Right forelimb (tissue), 1 donor: ENCODE results near the gene UGT2B11.
"Not testable (repeated sequence)": the region's sequence is repeated elsewhere in the genome, so short reads cannot be mapped to it uniquely, and the experiment has no call there.

ENCODE experiments used
- DNase-seq: peaks from one replicate; pipeline ENCODE4 v3.0.0-alpha.2; 2018

Gene UGT2B11

DNA sequence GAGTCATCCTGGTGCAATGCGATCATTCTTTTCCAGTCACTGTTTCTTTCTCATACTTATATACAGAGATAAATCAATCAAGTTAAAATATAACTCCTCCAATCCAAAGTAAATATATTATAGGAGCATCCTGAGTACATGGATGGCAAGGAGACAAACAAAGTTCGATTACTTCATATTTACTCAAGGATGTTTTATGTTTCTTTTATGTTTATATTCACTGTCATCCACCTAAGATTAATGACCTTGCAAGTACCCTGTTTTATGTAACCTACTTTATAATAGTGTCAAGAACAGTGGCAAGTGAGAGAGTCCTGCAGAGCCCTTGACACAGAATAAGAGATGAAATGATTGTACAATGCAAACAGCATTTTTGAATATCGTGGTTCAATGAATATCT lies at the start of gene UGT2B11:
TSS of gene UGT2B11 (minus strand) at position 33 of the 400 bp plus-strand sequence. CDS start at position 7, 26 bp downstream.
- no peak for DNase-seq

DNA sequence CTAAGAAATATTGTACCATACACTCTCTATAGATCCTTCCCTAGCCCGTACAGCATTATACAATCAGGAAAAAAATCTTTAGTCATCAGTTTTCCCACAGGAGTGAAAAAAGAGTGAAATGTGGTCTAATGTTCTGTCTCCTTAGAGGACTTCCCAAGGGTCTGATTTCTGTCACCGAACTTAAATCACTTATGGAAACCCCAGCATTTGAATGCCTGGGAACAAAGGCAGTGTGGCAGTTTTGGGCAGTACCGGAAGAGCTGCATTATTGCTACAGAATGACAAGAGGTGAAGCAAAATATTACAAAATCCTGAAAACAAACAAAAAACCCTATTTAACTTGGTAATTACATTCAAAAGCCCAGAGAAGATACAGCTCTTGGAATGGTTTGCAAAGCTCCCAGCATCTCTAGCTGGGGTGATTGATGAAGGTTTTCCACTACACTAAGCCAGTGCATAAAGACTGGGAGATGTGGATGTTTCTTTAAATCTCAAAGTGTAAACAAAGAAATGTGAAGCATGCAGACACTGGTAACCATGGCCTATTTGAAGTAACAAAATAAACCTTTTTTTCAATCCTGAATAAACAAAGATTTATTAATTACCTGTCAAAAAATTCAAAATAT lies 38.7 kb upstream of the UGT2B11 start:
- not testable (repeated sequence) for DNase-seq

DNA sequence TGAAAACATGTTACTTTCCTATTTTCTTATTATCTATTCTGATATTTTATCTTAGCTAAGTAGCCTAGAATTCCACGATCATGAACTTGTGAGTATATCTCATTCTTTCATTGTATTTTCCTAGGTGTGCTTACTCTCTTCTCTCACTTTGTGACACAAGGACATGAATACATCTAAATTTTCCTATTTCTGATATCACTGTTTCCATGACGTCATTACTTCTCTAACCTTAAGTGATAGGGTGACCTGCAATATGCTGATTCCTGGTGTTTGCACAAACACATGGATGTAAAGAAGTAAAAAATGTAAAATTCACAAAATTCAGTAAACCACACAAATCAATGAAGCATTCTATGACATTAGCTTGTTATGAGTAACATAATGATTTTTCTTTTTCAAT lies 36.3 kb upstream of the UGT2B11 start:
- not testable (repeated sequence) for DNase-seq

GRCh38 chr4:69242562-69243240 lies 28.2 kb upstream of the UGT2B11 start:
- DNase-seq, result not testable (repeated sequence)

- DNase-seq, result not testable (repeated sequence)
These were observed 27.2 kb upstream of the UGT2B11 start for GRCh38 chr4:69241746-69242145.

- not testable (repeated sequence) for DNase-seq
These were observed 26.2 kb upstream of the UGT2B11 start for GRCh38 chr4:69240787-69241186.

DNA sequence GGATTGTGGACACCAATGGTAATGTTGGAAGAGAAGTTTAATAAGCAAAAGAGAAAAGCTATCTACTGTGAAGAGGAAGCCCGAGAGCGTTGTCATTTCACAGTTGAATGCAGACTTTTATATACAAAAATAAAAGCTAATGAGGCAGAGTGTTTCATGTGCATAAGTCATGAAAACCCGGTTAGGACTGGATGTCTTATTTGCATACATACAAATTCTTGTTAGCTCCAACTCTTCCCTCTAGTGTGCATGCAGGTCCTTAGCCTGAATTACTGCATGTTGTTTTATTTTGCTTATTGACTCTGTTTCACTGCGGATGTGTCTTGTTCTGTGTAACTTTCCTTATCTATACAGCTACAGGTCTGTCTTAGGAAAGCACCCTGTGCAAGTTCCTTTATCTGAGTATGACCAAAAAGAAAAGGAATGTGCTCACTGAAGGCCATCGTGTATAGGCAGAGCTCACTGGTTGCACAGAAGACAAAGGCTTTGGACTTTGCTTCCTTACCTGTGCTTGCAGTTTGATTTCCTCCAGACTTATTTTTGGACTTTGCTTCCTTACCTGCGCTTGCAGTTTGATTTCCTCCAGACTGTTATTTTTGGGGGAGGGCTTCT lies 25.1 kb upstream of the UGT2B11 start:
- no peak for DNase-seq

GRCh38 chr4:69239092-69239491 lies 24.5 kb upstream of the UGT2B11 start:
- DNase-seq, result no peak

GRCh38 chr4:69224891-69225290 lies 10.3 kb upstream of the UGT2B11 start:
- no peak for DNase-seq

DNA sequence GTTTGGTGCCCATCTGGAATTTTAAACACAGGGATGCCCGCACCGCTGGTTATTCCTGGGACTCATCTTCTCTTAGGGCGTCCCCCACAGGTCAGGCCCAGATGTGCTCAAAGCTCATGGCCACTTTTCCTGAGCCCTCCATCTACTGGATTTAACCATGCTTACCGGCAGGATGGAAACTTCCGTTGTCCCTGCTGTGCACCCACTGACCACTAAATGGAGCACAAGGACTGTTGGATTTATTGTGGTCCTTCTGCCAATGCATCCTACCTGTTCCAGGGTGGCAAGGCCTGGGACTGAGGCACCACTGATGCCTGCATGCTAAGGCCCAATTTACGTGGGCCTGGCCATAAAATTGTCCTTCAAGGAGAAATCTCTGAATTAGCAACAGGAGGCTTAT lies 8.7 kb upstream of the UGT2B11 start:
- DNase-seq, result not testable (repeated sequence)

DNA sequence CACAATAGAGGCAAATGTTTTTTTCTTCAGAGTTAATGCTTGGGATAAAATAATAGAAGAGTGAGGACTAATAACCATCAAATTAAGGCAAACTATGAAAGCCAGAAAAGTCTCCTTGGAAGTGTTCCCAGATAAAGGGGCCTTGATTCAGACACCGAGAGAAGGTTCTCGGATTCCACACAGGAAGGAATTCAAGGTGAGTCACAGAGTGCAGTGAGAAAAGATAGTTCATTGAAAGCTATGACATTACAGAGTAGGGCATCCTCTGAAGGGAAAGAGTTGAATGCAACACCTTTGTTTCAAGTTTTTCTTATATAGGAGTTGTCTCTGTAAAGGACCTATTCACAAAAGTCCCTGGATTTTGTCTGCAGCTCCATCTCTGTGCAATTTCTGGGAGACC lies 3.9 kb upstream of the UGT2B11 start:
- not testable (repeated sequence) for DNase-seq

- DNase-seq, result no peak
These were observed 3.6 kb downstream of the UGT2B11 start for GRCh38 chr4:69210911-69211310.

GRCh38 chr4:69198506-69198905 lies 16.0 kb downstream of the UGT2B11 start:
- DNase-seq, result not testable (repeated sequence)

- no peak for DNase-seq
These were observed 18.2 kb downstream of the UGT2B11 start for GRCh38 chr4:69196209-69196965.

GRCh38 chr4:69194166-69194565 lies 20.4 kb downstream of the UGT2B11 start:
- DNase-seq, result no peak

DNA sequence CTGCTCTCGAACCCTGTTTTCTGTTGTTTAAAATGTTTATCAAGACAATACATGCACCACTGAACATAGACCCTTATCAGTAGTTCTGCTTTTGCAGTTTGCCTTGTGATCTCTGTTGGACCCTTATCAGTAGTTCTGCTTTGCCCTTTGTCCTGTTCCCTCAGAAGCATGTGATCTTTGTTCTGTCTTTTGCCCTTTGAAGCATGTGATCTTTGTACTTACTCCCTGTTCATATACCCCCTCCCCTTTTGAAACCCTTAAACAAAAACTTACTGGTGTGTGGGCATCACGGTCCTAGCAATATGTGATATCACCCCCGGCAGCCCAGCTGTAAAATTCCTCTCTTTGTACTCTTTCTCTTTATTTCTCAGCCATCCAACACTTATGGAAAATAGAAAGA lies 22.6 kb downstream of the UGT2B11 start:
- not testable (repeated sequence) for DNase-seq

DNA sequence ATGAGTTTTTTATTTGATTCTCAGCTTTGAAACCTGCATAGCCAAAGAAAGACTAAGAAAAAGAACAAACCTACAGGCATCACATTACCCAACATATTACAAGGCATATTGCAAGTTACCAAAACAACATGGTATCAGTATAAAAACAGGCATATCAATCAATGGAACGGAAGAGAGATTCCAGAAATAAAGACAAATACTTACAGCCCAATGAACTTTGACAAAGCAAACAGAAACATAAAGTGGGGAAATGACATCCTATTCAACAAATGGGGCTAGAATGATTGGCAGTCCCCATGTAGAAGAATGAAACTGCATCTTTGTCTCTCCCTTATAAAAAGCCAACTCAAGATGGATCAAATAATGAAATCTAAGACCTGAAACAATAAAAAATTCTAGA lies 23.9 kb downstream of the UGT2B11 start:
- DNase-seq, result not testable (repeated sequence)

DNA sequence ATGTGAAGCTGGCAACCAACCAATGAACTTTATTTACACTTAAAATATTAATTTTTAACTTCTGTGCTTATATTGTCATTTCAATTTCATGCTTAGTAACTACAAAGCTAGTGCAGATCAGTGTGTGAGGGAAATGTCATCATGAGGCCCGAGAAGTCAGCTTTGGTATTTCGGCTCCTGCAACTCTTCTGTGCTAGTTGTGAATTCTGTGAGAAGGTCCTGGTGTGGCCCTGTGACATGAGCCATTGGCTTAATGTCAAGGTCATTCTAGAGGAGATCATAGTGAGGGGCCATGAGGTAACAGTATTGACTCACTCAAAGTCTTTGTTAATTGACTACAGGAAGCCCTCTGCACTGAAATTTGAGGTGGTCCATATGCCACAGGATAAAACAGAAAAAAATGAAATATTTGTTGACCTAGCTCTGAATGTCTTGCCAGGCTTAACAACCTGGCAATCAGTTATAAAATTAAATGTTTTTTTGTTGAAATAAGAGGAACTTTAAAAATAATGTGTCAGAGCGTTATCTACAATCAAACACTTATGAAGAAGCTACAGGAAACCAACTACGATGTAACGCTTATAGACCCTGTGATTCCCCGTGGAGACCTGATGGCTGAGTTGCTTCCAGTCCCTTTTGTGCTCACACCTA lies 32.9 kb downstream of the UGT2B11 start:
- DNase-seq, result not testable (repeated sequence)

DNA sequence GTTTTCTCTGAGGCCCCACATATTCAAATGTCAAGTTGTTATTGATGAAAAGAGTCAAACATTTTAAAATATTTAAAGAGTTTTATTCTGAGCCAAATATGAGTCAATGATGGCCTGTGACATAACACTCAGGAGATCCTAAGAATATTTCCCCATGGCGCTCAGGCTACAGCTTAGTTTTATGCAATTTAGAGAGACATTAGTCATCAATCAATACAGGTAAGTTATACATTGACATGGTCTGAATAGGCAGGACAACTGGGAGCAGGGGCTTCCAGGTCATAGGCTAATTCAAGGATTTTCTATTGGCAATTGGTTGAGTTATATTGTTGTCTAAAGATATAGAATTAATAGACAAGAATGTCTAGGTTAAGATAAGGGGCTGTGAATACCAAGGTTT lies 34.7 kb downstream of the UGT2B11 start:
- not testable (repeated sequence) for DNase-seq

- DNase-seq, result not testable (repeated sequence)
These were observed 35.8 kb downstream of the UGT2B11 start for GRCh38 chr4:69178751-69179205.

DNA sequence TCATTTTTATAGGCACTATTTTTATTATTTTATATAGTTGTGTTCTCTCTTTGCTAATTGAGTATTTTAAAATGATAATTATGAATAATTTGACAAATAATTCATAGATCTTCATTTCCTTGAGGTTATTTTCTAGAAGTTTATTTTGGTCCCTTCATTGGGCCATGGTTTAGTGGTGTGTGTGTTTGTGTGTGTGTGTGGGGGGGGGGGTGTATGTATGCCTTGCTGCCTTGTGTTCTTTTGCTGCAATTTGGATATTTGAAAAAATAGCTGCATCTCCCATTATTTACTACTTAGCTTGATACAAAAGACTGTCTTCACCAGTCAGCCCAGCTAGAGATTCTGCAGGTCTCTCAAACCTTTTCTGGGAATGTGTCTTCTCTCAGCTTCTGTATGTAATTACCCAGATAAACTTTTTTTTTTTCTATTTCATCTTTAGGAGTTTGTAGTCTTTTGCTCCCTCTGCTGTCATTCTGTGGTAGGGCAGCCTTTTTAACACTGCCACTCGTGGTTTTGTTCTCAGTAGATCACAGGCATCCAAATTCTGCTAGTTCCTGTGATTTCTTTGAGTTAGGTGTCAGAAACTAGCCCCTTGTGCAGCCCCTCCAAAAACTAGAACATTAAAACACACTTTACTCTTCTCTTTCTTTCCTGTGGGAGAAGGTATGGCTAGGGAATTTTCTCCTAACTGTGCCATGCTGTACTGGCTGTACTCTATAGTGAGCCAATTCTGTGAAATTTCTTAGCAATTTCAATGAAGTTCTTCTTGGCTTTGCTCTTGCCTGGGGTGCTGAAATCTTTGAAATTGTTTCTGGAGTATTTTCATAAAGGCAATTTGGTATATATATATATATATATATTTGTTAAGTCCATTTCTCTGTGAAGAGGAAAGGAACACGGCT lies 44.1 kb downstream of the UGT2B11 start:
- peak; percentile 58 for DNase-seq

DNA sequence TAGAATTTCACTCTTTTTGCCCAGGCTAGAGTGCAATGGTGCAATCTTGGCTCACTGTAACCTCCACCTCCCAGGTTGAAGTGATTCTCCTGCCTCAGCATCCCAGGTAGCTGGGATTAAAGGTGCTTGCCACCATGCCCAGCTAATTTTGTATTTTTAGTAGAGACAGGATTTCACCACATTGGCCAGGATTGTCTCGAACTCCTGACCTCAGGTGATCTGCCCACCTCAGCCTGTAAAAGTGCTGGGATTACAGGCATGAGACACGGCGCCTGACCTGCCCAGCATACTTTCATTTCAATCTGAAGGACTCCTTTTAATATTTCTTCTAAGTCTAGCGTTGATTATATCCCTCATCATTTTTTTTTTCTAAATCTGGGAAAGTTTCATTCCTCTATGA lies 45.4 kb downstream of the UGT2B11 start:
- DNase-seq, result not testable (repeated sequence)
